ENCODE results near the gene TMEM63C.

Gene TMEM63C

GRCh38 chr14:77140359-77141213 is 41.0 kb upstream of the TMEM63C start (continued):
- TF ChIP-seq ZNF280C (tag by site-specific recombination; IDR thresholded peaks at IDR 0.05) (no peak), ZSCAN23 (tag by site-specific recombination; IDR thresholded peaks at IDR 0.05) (no peak), SCRT1 (tag by site-specific recombination; IDR thresholded peaks at IDR 0.05; ENCODE audit: borderline replicate concordance) (no peak), ZNF174 (tag by site-specific recombination; IDR thresholded peaks at IDR 0.05) (no peak), SP2 (tag by site-specific recombination; IDR thresholded peaks at IDR 0.05) (peak; percentile 65), ZNF112 (tag by site-specific recombination; IDR thresholded peaks at IDR 0.05) (no peak), SP7 (tag by site-specific recombination; IDR thresholded peaks at IDR 0.05) (0 out of 2 replicates have a peak, but pooled peaks have one; percentile 11), ZNF701 (tag by site-specific recombination; IDR thresholded peaks at IDR 0.05) (peak; percentile 71; the same call in 1 of the 2 replicates), ZBTB20 (tag by site-specific recombination; IDR thresholded peaks at IDR 0.05) (peak; percentile 82), IKZF3 (tag by site-specific recombination; IDR thresholded peaks at IDR 0.05) (no peak; the same call in 1 of the 2 replicates), ZNF777 (tag by site-specific recombination; IDR thresholded peaks at IDR 0.05; ENCODE audit: borderline replicate concordance) (peak; percentile 68; the same call in 1 of the 2 replicates), ZIC2 (tag by site-specific recombination; IDR thresholded peaks at IDR 0.05) (peak; percentile 56)
- TF ChIP-seq, protein P1, sequence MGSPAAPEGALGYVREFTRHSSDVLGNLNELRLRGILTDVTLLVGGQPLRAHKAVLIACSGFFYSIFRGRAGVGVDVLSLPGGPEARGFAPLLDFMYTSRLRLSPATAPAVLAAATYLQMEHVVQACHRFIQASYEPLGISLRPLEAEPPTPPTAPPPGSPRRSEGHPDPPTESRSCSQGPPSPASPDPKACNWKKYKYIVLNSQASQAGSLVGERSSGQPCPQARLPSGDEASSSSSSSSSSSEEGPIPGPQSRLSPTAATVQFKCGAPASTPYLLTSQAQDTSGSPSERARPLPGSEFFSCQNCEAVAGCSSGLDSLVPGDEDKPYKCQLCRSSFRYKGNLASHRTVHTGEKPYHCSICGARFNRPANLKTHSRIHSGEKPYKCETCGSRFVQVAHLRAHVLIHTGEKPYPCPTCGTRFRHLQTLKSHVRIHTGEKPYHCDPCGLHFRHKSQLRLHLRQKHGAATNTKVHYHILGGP (tag by site-specific recombination; IDR thresholded peaks at IDR 0.05): no peak

DNA sequence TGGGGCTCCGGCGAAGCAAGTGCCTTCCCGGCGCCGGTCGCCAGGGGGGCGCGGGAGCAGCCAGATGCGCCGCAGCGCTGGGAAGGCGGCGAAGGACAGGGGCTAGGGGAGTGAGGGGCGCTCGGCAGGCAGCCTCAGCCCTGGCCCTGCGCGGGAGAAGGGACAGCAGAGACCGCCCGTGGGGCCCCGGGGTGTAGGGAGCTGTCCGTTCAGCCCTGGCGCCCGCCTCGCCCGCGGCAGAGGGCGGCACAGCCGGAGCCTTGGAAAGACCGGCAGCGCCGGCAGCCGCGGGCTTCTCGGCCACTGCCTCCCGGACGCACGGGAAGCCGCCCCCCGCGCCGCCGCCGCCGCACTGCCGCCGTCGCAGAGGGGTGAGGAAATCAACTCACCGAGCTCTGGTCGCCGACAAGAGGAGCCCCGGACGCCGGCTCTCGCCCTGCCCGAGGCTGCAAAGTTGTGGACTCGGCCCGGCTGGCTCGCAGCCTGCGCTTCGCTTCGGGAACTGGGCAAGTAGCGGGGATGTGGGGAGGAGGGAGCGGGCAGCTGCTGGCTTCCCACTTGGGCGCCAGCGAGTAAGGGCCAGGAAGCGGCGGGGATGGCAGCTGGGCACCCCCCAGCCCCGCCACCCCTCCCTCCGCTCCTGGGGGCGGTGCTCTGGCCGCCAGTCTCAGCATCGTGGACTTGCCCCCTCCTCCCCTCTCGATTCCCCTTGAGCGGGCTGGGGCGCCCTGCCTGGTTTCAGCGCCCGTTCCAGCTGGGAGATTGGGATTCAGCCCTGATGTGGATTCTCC is 40.2 kb upstream of the TMEM63C start, which contains the start of gene ZDHHC22:
TSS of gene ZDHHC22 (minus strand) at position 578 of the 791 bp plus-strand sequence. CDS start 2,053 bp downstream, outside the sequence.
- Histone ChIP-seq H3K4me3 (ENCODE audit: low read depth, low read length) (peak within 1 kb of the TSS; percentile 47), H3K9me3 (ENCODE audit: control insufficient read depth, insufficient read depth, low read depth, low read length) (no peaks in the 10 kb centered on the region), H3K36me3 (ENCODE audit: control insufficient read depth in 2 of 2, insufficient read depth in 1 of 2, low read length in 2 of 2) (peaks cover 0 to 17% of the 10 kb centered on the region in 2 experiments; a peak in 1 of 3 replicates), H3K4me1 (ENCODE audit: control insufficient read depth, insufficient read depth, low read length) (no peaks in the 10 kb centered on the region; the same call in 1 of the 2 replicates), H3K27ac (ENCODE audit: extremely low read depth, low read depth, low read length) (peak within 1 kb of the TSS; percentile 63; the same call in 1 of the 2 replicates)
- POLR2A ChIA-PET: interaction anchor here (0.7 to 0.8 kb wide), 2 partner anchors 87 to 236 kb away, joined by 3 read pairs; partner anchors contain the start of genes SAMD15 and TMED8
- CTCF ChIA-PET: interaction anchor here (0.6 to 5.2 kb wide), 7 partner anchors 11 to 1274 kb away, joined by 3 to 82 read pairs (median 3); no protein-coding TSS in a partner anchor
- TF ChIP-seq ZBTB17 (tag by site-specific recombination; IDR thresholded peaks at IDR 0.05): peak; percentile 53
- no peak for TF ChIP-seq PRDM1 (tag by site-specific recombination; IDR thresholded peaks at IDR 0.05)
- TF ChIP-seq, protein P2, sequence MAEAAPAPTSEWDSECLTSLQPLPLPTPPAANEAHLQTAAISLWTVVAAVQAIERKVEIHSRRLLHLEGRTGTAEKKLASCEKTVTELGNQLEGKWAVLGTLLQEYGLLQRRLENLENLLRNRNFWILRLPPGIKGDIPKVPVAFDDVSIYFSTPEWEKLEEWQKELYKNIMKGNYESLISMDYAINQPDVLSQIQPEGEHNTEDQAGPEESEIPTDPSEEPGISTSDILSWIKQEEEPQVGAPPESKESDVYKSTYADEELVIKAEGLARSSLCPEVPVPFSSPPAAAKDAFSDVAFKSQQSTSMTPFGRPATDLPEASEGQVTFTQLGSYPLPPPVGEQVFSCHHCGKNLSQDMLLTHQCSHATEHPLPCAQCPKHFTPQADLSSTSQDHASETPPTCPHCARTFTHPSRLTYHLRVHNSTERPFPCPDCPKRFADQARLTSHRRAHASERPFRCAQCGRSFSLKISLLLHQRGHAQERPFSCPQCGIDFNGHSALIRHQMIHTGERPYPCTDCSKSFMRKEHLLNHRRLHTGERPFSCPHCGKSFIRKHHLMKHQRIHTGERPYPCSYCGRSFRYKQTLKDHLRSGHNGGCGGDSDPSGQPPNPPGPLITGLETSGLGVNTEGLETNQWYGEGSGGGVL (tag by site-specific recombination; IDR thresholded peaks at IDR 0.05): peak; percentile 76
- no peak for TF ChIP-seq ZNF248 (tag by site-specific recombination; IDR thresholded peaks at IDR 0.05)
- peak; percentile 80 for TF ChIP-seq REST (tag by site-specific recombination; IDR thresholded peaks at IDR 0.05)
- 0 out of 2 replicates have a peak, but pooled peaks have one; percentile 12 for TF ChIP-seq ZNF660 (tag by site-specific recombination; IDR thresholded peaks at IDR 0.05)
- TF ChIP-seq, protein P3, sequence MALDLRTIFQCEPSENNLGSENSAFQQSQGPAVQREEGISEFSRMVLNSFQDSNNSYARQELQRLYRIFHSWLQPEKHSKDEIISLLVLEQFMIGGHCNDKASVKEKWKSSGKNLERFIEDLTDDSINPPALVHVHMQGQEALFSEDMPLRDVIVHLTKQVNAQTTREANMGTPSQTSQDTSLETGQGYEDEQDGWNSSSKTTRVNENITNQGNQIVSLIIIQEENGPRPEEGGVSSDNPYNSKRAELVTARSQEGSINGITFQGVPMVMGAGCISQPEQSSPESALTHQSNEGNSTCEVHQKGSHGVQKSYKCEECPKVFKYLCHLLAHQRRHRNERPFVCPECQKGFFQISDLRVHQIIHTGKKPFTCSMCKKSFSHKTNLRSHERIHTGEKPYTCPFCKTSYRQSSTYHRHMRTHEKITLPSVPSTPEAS (tag by site-specific recombination; IDR thresholded peaks at IDR 0.05): no peak
- peak; percentile 44 for TF ChIP-seq ZIC2 (tag by site-specific recombination; IDR thresholded peaks at IDR 0.05)
- no peak for TF ChIP-seq IKZF3 (tag by site-specific recombination; IDR thresholded peaks at IDR 0.05)
- TF ChIP-seq ZNF426 (tag by site-specific recombination; IDR thresholded peaks at IDR 0.05): no peak
- TF ChIP-seq ZFHX2 (tag by site-specific recombination; conservative IDR thresholded peaks at IDR 0.05): 0 out of 2 replicates have a peak, but pooled peaks have one; percentile 14
- no peak for TF ChIP-seq ZNF549 (tag by site-specific recombination; IDR thresholded peaks at IDR 0.05)
- TF ChIP-seq ZBTB20 (tag by site-specific recombination; IDR thresholded peaks at IDR 0.05): peak; percentile 50; the same call in 1 of the 2 replicates
